Skeletal muscle tissue (tissue), 4 donors: ENCODE results near the gene IGSF23. TPM values are rescaled to one million over a fixed set of nuclear protein-coding genes. Genes with fewer than 3 reads are reported as not detected.
"Not testable (repeated sequence)": the region's sequence is repeated elsewhere in the genome, so short reads cannot be mapped to it uniquely, and the experiment has no call there.

Source experiments
- H3K27ac ChIP-seq: one replicate; pipeline ENCODE4 v1.7.0; 2013; ENCODE audit warnings: mild to moderate bottlenecking, low read depth, low read length, inconsistent platforms
- H3K27me3 ChIP-seq, 3 donors: one replicate each; pipeline ENCODE4 v1.7.0; 2013; ENCODE audit warnings: low read length in 3 of 3; ENCODE audit not compliant: control insufficient read depth in 3 of 3, insufficient read depth in 3 of 3
- H3K36me3 ChIP-seq, 3 donors: one replicate each; pipeline ENCODE4 v1.7.0; 2013; ENCODE audit warnings: low read length in 3 of 3; ENCODE audit not compliant: control insufficient read depth in 3 of 3, insufficient read depth in 3 of 3
- H3K4me1 ChIP-seq, 3 donors: one replicate each; pipeline ENCODE4 v1.7.0; 2013; ENCODE audit warnings: low read length in 3 of 3, mild to moderate bottlenecking in 3 of 3; ENCODE audit not compliant: control insufficient read depth in 3 of 3, insufficient read depth in 3 of 3
- H3K4me3 ChIP-seq, 3 donors: one replicate each; pipeline ENCODE4 v1.7.0; 2013; ENCODE audit warnings: low read length in 3 of 3
- H3K9ac ChIP-seq, 3 donors: one replicate each; pipeline ENCODE4 v1.7.0; 2013; ENCODE audit warnings: low read length in 3 of 3, mild to moderate bottlenecking in 3 of 3, moderate library complexity in 2 of 3, low read depth in 1 of 3
- H3K9me3 ChIP-seq, 3 donors: one replicate each; pipeline ENCODE4 v1.7.0; 2013; ENCODE audit warnings: low read length in 3 of 3; ENCODE audit not compliant: control insufficient read depth in 3 of 3
- total RNA-seq: library from RNA; depleted of rRNA; stranded (reverse); fragments of >200 nt; gene quantifications from one replicate; pipeline ENCODE4 v1.2.3, GENCODE V29; 2014
- donor health status: Osteomylitis.

The IGSF23 gene
- total RNA-seq, 1 donor from 2014 or later = not detected

DNA sequence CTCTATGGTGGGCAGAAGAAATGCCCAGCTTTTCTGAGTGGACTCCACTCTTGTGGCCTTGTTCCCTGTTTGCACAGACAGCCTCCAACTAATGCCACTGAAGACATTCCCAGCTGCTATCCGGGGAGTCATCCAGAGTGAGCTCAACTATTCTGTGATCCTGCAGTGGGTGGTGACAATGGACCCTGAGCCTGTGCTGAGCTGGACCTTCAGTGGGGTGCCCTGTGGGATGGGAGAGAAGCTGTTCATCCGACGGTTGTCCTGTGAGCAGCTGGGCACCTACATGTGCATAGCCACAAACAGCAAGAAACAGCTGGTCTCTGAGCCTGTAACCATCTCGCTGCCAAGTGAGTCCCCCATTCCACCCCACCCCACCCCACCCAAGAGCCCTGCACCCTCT is 10.3 kb downstream of the IGSF23 start:
- Histone ChIP-seq H3K36me3 (no peaks in the 10 kb centered on the region), H3K4me3 (no peak overlapping the region), H3K27ac (no peak overlapping the region), H3K9me3 (no peaks in the 10 kb centered on the region), H3K4me1 (peaks cover 3 to 17% (median 5%) of the 10 kb centered on the region in 3 donors), H3K27me3 (peaks cover 0 to 3% (median 0%) of the 10 kb centered on the region in 3 donors), H3K9ac (no peak overlapping the region)

DNA sequence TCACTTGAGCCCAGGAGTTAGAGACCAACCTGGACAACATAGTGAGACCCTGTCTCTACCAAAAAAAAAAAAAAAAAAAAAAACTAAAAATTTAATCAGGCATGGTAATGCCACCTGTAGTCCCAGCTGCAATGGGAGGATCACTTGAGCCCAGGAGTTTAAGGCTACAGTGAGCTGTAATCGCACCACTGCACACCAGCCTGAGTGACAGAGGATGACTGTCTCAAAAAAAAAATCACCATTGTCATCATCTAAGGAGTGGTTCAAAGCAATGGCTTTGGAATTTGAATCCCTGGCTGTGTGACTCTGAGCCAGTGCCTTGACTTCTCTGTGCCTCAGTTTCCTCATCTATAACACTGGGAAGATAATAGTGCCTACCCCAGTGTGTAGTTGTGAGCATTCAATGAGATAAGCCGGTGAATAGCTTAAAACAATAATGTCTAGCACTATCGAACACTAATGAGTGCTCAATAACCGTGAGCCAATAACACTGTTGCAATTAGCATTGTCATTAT is 11.5 kb downstream of the IGSF23 start:
- Histone ChIP-seq H3K9me3 (no peaks in the 10 kb centered on the region), H3K9ac (no peak overlapping the region), H3K27me3 (peaks cover 0 to 3% (median 0%) of the 10 kb centered on the region in 3 donors), H3K36me3 (peaks cover 0 to 4% (median 0%) of the 10 kb centered on the region in 3 donors), H3K27ac (no peak overlapping the region), H3K4me1 (peaks cover 3 to 17% (median 5%) of the 10 kb centered on the region in 3 donors), H3K4me3 (no peak overlapping the region)

DNA sequence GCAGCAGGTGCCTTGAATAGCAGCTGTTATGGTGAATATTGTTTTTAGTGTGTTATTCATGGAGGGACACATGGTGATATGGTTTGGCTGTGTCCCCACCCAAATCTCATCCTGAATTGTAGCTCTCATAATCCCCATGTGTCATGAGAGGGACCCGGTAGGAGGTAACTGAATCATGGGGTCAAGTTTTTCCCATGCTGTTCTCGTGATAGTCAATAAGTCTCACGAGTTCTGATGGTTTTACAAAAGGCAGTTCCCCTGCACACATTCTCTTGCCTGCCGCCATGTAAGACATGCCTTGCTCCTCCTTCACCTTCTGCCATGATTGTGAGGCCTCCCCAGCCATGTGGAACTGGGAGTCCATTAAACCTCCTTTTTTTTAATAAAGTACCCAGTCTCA is 12.3 kb downstream of the IGSF23 start:
- not testable (repeated sequence) for H3K4me3 ChIP-seq, H3K27ac ChIP-seq, H3K9ac ChIP-seq, H3K36me3 ChIP-seq, H3K27me3 ChIP-seq, H3K9me3 ChIP-seq
- H3K4me1 ChIP-seq = peaks cover 3 to 17% (median 5%) of the 10 kb centered on the region in 3 donors

DNA sequence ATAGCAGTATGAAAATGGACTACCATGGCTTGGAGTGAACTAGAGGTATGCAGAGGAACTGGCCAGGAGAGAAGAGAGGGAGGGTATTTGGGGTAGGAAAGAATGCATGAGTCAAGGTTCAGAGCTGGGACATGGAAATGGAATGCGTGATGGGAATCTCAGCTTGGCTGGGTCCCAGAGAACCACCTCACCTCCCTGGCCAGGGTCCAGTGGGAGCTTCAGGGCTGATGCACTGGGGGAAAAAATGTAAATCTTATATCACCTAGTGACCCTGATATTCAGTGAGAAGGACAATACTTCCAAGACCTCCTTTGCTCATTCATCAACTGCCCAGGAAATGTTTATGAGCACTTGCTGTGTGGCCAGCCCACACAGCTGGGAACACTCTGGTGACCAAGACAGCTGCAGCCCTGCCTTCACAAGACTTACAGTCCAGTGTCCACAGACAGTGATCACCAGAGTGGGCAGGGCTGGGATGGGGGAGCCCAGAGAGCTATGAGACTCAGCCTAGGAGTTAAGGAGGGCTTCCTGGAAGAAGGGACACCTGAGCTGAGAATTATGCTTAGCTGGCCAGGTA is 12.8 kb downstream of the IGSF23 start:
- Histone ChIP-seq H3K27ac (no peak overlapping the region), H3K4me3 (no peak overlapping the region), H3K36me3 (peaks cover 0 to 4% (median 0%) of the 10 kb centered on the region in 3 donors), H3K9me3 (no peaks in the 10 kb centered on the region), H3K4me1 (peaks cover 3 to 17% (median 5%) of the 10 kb centered on the region in 3 donors), H3K27me3 (peaks cover 0 to 3% (median 0%) of the 10 kb centered on the region in 3 donors), H3K9ac (no peak overlapping the region)

DNA sequence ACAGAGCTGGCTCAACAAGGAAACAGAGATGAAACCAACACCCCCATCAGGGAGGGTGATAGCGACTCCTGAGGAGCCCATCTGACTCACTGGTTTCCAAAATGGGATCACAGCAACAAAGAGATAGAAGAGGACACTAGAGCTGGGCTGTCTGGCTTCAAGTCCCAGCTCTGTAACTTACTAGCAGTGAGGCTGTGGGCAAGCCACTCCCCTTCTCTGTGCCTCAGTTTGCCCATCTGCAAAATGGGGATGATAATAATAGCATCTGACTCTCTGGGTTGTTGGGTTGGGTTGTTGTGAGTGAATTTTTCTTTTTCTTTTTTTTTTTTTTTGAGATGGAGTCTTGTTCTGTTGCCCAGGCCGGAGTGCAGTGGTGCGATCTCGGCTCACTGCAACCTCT is 14.3 kb downstream of the IGSF23 start:
- no peak overlapping the region for H3K9ac ChIP-seq
- H3K36me3 ChIP-seq = peaks cover 0 to 4% (median 0%) of the 10 kb centered on the region in 3 donors
- peaks cover 3 to 17% (median 5%) of the 10 kb centered on the region in 3 donors for H3K4me1 ChIP-seq
- no peaks in the 10 kb centered on the region for H3K9me3 ChIP-seq
- no peak overlapping the region for H3K27ac ChIP-seq
- H3K27me3 ChIP-seq = peaks cover 0 to 3% (median 0%) of the 10 kb centered on the region in 3 donors
- H3K4me3 ChIP-seq = no peak overlapping the region

DNA sequence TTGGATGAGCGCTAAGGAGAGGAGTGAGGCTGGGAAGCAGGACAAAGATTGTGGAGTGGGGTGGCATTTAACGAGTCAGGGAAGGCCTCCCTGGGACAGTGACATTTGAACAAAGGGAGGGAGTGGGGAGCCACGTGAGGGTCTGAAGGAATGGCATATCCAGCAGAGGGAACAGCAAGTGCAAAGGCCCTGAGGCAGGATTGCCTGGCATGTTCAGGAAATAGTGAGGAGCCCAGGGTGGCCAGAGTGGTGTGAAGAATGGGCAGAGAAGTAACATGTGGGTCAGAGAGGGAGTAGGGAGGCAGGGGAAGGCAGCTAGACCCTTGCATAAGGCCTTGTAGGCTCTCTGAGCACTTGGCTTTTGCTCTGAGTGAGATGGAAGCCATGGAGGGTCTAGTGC is 15.4 kb downstream of the IGSF23 start:
- Histone ChIP-seq H3K4me3 (no peak overlapping the region), H3K27me3 (no peaks in the 10 kb centered on the region), H3K36me3 (peaks cover 0 to 4% (median 0%) of the 10 kb centered on the region in 3 donors), H3K4me1 (peaks cover 3 to 17% (median 5%) of the 10 kb centered on the region in 3 donors), H3K27ac (no peak overlapping the region), H3K9ac (no peak overlapping the region), H3K9me3 (no peaks in the 10 kb centered on the region)

DNA sequence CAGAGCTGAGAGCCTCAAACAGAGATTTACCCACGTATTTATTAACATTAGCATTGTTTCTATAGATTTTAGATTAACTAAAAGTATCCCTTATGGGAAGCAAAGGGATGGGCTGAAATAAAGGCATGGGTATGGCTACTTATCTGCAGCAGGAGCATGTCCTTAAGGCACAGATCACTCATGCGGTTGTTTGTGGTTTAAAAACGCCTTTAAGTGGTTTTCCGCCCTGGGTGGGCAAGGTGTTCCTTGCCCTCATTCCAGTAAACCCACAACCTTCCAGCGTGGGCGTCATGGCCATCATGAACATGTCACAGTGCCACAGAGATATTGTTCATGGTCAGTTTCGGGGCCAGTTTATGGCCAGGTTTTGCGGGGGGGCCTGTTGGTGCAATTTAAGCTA is 18.2 kb downstream of the IGSF23 start:
- not testable (repeated sequence) for H3K27ac ChIP-seq, H3K27me3 ChIP-seq, H3K36me3 ChIP-seq, H3K9ac ChIP-seq, H3K4me3 ChIP-seq, H3K4me1 ChIP-seq, H3K9me3 ChIP-seq

DNA sequence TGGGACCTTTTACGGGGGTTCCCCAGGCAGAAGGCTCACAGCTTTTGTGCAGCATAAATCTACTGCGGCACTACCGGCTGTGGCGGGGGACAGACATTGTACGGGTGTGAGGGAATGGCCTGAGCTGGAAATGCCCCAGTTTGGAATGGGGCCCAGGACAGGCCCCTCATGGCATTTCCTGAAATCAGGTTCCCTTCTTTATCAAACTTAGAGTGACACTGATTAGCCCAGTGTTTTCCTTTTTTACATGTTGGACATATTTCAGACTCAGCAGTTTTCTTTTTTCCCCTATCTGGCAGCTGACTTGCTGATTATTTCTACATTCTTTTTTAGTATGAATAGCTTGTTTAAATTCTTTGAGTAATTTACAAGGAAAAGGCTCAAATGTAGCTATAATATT is 20.7 kb downstream of the IGSF23 start:
- not testable (repeated sequence) for H3K27ac ChIP-seq, H3K27me3 ChIP-seq, H3K9me3 ChIP-seq, H3K9ac ChIP-seq, H3K4me3 ChIP-seq, H3K36me3 ChIP-seq
- H3K4me1 ChIP-seq = peaks cover 0 to 11% (median 0%) of the 10 kb centered on the region in 3 donors

DNA sequence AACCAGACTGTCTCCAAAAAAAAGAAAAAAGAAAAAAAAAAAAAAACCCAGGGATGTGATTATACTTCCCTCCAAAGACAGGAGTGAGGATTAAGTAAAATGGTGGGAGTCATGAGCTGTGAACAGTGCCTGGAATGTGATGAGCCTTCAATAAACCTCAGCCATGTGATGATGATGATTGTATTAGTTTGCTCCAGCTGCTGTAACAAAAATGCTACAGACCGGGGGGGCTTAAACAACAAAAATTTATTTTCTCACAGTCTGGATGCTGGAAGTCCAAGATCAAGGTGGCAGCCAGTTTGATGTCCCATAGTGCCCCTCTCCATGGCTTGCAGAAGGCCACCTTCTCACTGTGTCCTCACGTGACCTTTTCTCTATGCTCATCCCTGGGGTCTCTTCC is 21.4 kb downstream of the IGSF23 start:
- Histone ChIP-seq H3K36me3 (no peaks in the 10 kb centered on the region), H3K27ac (no peak overlapping the region), H3K9ac (no peak overlapping the region), H3K4me3 (no peak overlapping the region), H3K4me1 (peaks cover 0 to 11% (median 0%) of the 10 kb centered on the region in 3 donors), H3K9me3 (no peaks in the 10 kb centered on the region), H3K27me3 (no peaks in the 10 kb centered on the region)

DNA sequence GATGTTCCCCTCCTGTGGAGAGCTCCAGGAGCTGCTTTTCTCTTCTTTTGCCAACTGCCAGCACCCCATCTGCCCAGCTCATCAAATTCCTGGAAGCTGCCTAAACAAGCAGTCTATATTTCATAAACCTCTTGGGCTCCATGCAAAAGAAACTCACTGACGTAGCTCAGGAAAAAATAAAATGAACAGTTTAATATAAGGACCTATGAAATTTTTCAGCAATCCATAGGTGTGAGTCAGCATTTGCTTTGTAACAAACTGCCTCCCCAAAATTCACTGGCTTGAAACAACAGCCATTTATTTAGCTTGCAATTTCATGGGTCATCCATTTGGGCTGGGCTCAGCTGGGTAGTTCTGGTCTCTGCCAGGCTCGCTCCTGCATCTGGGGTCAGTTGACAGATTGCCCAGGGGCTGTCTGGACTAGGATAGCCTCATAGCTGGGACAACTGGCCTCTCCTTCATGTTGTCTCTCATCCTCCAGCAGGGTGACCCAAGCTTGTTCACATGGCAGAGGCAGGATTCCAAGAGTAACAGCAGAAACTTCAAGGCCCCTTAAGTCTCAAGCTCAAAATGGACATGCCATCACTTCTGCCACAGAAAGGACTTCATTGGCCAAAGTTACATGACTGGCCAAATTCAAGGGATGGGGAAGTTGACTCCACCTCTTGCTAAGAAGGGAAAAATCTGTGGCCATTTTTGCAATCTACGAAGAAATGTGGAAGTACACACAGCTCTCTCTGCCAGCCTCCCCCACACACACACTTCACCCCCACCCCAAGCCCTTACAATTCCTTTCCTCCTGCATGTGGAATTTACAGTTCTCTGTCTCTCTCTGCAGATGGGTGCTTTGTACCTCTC is 22.4 kb downstream of the IGSF23 start:
- no peak overlapping the region for H3K4me3 ChIP-seq
- no peaks in the 10 kb centered on the region for H3K36me3 ChIP-seq
- H3K27ac ChIP-seq = no peak overlapping the region
- peaks cover 3 to 17% (median 8%) of the 10 kb centered on the region in 3 donors for H3K4me1 ChIP-seq
- no peaks in the 10 kb centered on the region for H3K27me3 ChIP-seq
- no peaks in the 10 kb centered on the region for H3K9me3 ChIP-seq
- no peak overlapping the region for H3K9ac ChIP-seq
